KBM-7 (cell line): ENCODE data around the gene ASB9.
"Not testable (repeated sequence)": the region's sequence is repeated elsewhere in the genome, so short reads cannot be mapped to it uniquely, and the experiment has no call there.

ENCODE experiments used
- DNase-seq: peaks from one replicate; pipeline ENCODE4 v3.0.0-alpha.2; 2015
- in situ Hi-C: fragments of 300-500 bp; cut with MboI; formaldehyde crosslinking; loops from 2 replicates; pipeline ENCODE4 v1.14.3; 2020; ENCODE audit warnings: low sequenced_read_pairs, low pct_unique_long_range_greater_than_20kb, mixed read lengths

Gene ASB9

DNA sequence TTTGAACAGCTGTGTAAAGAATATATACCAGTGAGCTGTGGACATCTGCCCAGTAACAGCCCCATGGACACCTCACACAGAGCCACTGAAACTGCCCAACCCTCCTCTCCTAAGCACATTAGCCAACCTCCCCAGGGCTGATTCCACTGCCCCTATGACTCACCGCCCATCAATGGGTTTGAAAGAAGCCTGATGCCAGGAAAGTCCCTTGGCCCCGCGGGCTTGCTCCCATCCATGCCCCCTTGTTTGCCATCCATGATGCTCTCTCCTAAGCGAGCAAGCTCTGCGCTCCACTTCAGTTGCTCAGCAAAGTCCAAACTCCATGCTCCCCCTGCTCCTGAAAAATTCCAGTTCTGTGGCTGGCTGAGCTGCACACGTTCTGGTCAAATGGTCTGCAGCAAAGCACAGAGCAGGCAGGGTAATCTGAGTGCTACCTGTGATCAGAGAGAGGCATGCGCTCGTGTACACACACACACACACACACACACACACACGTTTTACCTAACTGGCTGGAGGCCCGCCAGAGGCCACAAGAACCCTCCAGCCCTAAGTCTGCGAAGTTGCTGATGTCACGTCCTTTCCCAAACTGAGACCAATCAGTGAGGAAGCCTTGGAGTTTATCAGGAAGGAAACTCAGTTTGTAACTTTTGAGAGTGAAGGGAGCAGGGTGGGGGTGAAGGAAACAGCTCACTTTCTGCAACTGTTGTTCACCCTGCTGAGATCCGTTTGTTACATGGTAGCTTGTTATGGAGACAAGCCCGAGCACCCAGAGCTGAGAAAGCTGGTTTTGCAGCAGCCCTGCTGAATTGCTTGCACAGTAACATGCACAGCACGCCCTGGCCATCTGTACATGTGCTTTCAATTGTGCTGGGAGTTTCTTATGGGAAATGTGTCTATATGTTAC is at the start of gene ASB9:
TSS of gene ASB9 (minus strand) at position 466 of the 904 bp plus-strand sequence. CDS start at position 257, 209 bp downstream.
- in situ Hi-C loops: no loop called here
- DNase-seq: peak; percentile 73

- DNase-seq: no peak
- in situ Hi-C loops: no loop called here
Measured at GRCh38 chrX:15319075-15319474, 49.2 kb upstream of the ASB9 start.

DNA sequence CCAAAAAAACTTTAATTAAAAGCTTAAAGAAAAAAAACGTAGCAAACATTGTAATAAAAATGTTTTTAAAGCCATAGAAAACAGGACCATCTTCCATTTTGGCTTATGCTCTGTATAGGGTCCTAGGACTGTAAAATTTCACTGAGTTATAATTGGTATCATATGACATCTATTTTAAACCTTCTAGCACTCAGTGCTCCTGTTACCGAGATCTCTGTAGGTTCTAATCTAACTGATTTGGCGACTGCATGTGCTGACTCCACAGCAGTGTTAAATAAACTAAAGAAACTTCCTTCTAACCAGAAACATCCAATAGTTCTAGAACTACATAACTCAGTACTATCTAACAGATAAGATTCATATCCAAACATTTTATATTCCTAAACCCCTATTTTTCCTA is 45.6 kb upstream of the ASB9 start, which contains the start of gene ASB11:
TSS of gene ASB11 (minus strand) at position 132 of the 400 bp plus-strand sequence. CDS start at position 97, 35 bp downstream.
- no peak for DNase-seq
- in situ Hi-C loops: no loop called here

- in situ Hi-C loops: no loop called here
- DNase-seq: no peak
Measured at GRCh38 chrX:15314472-15314871, 44.6 kb upstream of the ASB9 start.

GRCh38 chrX:15311119-15311518 is 41.2 kb upstream of the ASB9 start:
- no peak for DNase-seq
- in situ Hi-C loops: no loop called here

- in situ Hi-C loops: no loop called here
- no peak for DNase-seq
Measured at GRCh38 chrX:15310117-15310516, 40.2 kb upstream of the ASB9 start.

- DNase-seq, in situ Hi-C loops: not testable (repeated sequence)
Measured at GRCh38 chrX:15305899-15306298, 36.0 kb upstream of the ASB9 start.

DNA sequence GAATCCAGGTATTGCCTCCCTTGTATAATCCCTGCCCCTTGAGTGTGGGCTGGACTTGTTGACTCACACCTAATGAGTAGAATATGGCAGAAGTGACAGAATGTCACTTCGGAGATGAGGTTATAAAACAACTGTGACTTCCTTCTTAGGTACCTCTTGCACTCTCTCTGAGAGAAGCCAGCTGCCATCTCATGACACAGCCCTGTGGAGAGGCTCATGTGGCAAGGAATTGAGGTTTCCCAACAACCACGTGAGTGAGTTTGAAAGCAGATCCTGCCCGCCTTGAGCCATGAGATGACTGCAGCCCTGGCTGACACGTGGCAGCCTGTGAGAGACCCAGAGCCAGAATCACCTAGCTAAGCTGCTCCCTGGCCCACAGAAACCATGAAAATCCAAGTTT is 32.0 kb upstream of the ASB9 start:
- DNase-seq: peak; percentile 52
- in situ Hi-C loops: no loop called here

DNA sequence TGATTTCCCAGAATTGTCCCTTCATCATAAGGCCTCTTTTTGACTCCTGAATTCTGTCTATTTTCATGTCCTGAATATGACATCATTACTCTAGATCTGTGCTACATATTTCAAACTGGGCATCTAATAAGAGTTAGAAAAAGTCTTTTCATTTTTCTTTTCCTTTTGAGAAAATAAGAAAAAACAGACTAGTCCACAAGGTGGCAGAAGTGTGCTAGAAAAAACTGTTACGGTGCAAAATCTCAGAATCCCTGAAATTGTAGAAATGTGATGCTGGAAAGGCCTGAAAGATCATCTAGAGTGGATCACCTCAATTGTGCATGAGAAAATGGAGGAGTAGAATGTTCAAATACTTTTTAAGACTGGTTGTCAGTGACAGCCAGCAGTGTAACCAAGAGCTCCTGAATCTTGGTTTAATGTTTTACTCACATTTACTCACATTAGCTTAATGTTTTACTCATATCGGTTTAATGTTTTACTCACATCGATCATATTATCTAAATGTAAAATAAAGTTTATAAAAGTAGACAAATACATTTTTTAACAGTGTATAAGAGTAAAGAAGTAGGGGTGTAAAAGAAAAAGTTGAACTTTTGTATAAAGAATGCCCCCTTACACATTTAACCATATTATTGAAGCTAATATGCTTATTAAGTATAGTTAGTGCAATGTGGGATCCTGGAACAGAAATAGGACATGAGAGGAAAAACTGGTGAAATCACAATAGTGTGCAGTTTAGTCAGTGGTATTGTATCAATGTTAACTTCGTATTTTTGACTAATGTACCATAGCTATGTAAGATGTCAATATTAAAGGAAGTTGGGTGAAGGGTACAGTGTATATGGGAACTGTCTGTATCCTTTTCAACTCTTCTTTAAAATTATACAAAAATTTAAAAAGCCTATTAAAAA is 30.3 kb upstream of the ASB9 start:
- peak; percentile 74 for DNase-seq
- in situ Hi-C loops: no loop called here

GRCh38 chrX:15298780-15299179 is 28.9 kb upstream of the ASB9 start:
- in situ Hi-C loops: no loop called here
- DNase-seq: no peak

DNA sequence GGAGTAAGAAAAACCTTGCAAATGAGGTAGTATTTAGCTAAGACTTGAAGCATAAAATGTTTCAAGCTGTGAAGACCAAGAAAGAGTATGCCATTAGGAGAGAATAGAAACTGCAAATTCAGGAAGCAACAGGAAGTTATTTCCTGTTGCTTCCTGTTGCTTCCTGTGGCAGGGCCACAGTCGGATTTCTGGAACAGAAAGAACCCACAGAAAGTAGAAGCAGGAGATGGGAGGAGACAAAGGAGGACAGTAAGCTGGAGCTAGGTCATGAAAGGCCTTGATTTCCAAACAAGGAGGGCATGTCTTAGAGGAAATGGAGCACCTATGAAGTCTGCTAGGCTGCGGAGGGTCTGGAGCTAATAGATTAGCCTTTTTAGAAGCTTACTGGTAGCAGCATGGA is 28.3 kb upstream of the ASB9 start:
- in situ Hi-C loops: no loop called here
- DNase-seq: peak; percentile 48

DNA sequence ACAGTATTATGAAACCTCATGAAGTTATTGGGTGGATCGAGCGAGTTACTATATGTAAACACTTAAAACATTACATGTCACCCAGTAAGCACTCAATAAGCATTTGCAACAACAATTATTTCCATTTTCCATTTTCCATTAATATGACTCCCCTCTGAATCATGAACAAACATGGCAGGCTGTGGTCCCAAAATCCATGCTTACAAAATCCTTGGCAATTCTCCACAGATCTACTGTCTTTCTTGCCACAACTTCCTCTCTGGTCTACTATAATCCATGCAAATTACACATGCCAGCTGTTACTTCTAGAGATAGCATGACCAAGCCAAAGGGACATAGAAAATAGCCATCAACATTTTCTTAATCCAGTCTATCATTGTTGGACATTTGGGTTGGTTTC is 23.6 kb upstream of the ASB9 start:
- in situ Hi-C loops: no loop called here
- DNase-seq: no peak

- in situ Hi-C loops: no loop called here
- DNase-seq: no peak
Measured at GRCh38 chrX:15292861-15293260, 23.0 kb upstream of the ASB9 start.

DNA sequence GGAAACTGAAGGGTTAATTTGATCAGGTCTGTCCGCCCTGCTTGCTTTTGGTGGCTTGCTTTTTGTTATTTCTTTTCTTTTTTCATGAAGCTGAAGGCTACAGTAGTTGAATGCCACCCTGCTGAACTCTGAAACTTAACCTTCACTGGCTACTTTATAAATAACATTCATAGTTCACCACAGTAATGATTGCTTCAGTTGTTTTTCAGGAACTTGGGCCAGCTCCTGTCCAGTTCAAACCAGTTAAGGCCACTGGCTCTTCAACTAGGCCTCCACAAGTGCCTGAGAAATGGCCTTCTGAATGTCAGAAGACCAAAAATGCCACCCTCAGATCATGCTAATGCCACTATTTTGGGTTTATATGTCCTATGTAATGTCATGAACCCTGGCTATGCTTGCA is 7.7 kb upstream of the ASB9 start:
- no peak for DNase-seq
- in situ Hi-C loops: no loop called here

GRCh38 chrX:15274946-15275345 is 5.1 kb upstream of the ASB9 start:
- DNase-seq: no peak

GRCh38 chrX:15273275-15273674 is 3.4 kb upstream of the ASB9 start:
- DNase-seq, in situ Hi-C loops: not testable (repeated sequence)

More at GRCh38 chrX:15274946-15275345, 5.1 kb upstream of the ASB9 start:
- in situ Hi-C loops: no loop called here

DNA sequence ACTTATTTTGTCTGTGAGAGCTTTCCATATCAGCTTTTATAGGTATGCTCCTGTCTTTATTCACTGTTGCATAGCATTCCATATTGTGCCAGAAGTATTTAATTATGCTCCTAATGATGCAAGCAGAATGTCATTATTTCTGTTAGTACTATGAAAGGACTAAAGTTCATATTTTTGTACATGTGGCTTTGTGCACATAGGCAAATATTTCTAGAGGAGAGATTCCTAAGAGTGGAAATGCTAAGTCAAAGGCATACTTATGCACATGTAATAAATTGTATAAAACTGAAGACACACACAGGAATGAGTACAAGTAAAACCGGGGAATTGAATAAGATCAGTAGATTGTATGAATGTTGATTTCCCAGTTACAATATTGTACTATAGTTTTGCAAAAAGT is 1.9 kb upstream of the ASB9 start:
- in situ Hi-C loops: no loop called here
- DNase-seq: no peak

DNA sequence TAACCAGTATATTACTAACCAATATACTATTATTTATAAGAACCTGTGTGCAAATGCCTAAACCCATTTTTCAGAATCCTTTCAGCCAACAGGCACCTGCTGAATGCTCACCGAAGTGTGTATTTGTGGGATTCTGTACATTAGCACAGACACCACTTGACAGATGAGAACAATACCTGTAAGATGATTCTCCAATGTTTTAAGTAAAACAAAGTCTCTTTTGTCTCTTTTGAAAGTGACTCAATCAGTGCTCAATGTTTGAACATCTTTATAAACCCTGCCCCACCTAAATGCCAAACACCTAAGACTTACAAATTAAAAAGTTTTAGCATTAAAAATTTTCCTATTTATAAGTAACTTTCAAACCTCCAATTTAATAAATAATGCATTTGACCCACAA is 763 bp downstream of the ASB9 start:
- in situ Hi-C loops: no loop called here

DNA sequence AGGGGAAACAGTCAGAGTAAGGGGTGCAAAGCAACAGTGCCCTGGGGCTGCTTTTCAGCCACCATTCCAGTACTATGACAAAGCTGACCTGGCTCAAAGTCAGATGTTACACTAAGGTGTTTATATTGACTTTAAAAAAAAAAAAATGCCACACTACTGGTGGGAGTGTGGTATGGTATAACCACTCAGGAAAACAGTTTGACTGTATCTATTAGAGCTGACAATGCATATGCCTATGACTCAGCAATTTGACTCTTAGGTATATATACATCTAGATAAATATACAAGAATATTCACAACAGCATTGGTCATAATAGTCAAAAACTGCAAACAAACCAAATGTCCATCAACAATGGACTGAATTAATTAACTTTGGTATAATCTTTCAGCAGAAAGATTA is 15.0 kb downstream of the ASB9 start:
- in situ Hi-C loops: no loop called here
- DNase-seq: no peak

More for the DNA sequence above, 763 bp downstream of the ASB9 start:
- DNase-seq: no peak

DNA sequence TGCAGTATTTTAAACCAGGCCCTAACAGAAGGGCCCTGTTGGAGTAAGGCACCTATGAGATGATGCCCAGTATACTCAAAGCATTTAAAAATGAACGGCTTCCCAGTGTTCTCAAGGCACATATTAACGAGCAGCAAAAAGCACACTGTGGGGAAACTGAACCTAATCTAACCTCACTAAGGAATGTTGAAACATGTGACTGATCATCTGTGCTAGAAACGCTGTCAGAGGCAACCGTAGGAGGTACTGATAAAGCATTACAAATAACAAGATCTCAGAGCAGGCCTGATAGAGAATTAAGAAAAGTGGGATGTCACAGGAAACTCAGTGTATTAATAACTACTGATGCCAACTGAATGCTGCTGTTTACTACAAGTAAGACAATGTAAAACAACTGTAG is 24.0 kb downstream of the ASB9 start:
- no peak for DNase-seq
- in situ Hi-C loops: no loop called here
